Fibroblast of pulmonary artery (primary cell): ENCODE data around the gene IFIT1B.

Experiments used
- DNase-seq: peaks from one replicate; pipeline ENCODE4 v3.0.0-alpha.2; 2010; ENCODE audit warnings: low read depth
- H3K4me3 ChIP-seq: replicated peaks from 2 replicates; pipeline ENCODE4 v1.5.1; 2011; ENCODE audit warnings: low read depth, mild to moderate bottlenecking, control low read depth, low read length, moderate library complexity
- CTCF ChIP-seq: IDR thresholded peaks from 2 replicates; pipeline ENCODE4 v1.5.1; 2011; ENCODE audit warnings: mild to moderate bottlenecking, control low read depth, low read length, inconsistent platforms; ENCODE audit errors: missing control alignments

Gene IFIT1B

GRCh38 chr10:89336241-89336640 is 41.6 kb upstream of the IFIT1B start:
- H3K4me3 ChIP-seq: no peak overlapping the region
- no peak for DNase-seq
- TF ChIP-seq CTCF: no peak

DNA sequence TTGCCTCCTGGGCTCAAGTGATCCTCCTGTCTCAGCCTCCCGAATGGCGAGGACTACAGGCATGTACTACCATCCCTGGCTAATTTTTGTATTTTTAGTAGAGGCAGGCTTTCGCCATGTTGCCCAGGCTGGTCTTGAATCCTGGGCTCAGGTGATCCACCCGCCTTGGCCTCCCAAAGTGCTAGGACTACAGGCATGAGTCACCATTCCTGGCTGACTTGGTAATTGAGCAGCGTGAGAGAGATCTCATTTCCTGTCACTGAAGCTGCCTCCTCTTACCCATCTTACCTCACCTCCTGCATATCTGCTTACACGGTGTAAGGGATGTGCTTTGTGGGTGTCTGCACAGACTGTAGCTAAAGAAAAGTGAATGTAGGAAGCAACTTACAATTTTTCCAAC is 40.4 kb upstream of the IFIT1B start:
- DNase-seq: peak; percentile 53
- H3K4me3 ChIP-seq: no peak overlapping the region
- TF ChIP-seq CTCF: no peak

DNA sequence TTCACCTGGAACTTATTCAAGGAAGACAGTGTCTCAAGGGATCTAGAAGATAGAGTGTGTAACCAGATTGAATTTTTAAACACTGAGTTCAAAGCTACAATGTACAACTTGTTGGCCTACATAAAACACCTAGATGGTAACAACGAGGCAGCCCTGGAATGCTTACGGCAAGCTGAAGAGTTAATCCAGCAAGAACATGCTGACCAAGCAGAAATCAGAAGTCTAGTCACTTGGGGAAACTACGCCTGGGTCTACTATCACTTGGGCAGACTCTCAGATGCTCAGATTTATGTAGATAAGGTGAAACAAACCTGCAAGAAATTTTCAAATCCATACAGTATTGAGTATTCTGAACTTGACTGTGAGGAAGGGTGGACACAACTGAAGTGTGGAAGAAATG is 39.1 kb upstream of the IFIT1B start:
- DNase-seq: no peak
- no peak for TF ChIP-seq CTCF

DNA sequence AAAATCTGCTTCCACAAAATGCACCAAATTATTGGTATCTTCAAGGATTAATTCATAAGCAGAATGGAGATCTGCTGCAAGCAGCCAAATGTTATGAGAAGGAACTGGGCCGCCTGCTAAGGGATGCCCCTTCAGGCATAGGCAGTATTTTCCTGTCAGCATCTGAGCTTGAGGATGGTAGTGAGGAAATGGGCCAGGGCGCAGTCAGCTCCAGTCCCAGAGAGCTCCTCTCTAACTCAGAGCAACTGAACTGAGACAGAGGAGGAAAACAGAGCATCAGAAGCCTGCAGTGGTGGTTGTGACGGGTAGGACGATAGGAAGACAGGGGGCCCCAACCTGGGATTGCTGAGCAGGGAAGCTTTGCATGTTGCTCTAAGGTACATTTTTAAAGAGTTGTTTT is 38.0 kb upstream of the IFIT1B start:
- no peak overlapping the region for H3K4me3 ChIP-seq
- no peak for TF ChIP-seq CTCF
- no peak for DNase-seq

More for the DNA sequence above, 39.1 kb upstream of the IFIT1B start:
- no peak overlapping the region for H3K4me3 ChIP-seq

DNA sequence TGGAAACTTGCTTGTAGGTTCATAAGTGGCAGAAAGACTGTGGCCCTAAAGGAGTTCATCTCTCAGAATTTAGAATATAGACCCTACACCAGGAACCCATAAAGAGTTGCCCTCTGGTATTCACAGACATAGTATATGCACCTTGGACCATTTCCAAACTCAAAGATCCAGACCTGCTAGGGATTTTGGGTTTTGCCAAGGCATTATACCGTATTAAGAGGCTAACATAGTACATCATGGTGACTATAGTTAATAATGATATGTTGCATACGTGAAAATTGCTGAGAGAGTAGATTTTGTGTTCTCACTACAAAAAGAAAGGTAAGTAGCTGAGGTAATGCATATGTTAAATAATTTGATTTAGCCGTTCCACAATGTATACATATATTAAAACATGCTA is 36.2 kb upstream of the IFIT1B start:
- DNase-seq: no peak
- no peak overlapping the region for H3K4me3 ChIP-seq
- TF ChIP-seq CTCF: no peak

DNA sequence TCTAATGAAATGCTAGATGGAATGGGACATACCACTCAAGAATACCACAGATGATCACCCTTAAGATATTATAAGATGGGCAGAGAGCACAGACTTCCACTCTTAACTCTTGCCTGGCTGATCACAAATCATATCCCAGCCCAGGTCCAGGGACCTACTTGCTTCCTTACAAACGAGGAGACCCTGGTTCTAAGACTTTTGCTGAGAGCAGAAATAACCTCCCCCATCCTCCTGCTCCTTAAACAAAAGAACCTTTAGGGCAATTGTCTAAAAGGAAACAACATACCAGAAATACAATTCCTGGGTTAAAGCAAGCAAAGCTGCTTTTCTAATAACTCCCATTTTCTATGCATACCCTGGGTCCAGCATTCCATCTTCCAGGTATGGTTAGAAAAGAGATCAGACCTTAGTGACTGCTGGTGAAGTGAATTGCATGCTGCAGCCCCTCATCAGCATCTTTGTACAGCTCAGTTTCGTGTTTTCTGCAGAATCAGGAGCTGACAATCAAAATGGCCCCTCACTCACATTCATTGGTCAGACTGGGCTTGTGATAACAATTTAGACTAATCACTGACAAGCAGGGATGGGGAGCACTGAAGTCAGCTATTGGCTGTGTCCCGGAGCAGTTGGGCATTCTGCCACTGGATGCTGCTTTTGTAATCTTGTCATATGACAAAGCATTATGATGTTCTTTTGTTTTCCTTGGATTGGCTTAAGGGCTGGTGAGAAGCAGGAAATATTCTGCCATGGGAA is 35.5 kb upstream of the IFIT1B start:
- no peak for TF ChIP-seq CTCF
- no peak overlapping the region for H3K4me3 ChIP-seq
- peak; percentile 95 for DNase-seq
